Sigmoid colon (tissue), 4 donors: ENCODE measurements around the gene CDCA7L.

Experiments
- POLR2A ChIP-seq, 2 donors: fragments of 450-650 bp; IDR thresholded peaks; one replicate each; pipeline ENCODE4 v1.6.1; 2016; ENCODE audit warnings: antibody characterized with exemption in 2 of 2, mild to moderate bottlenecking in 2 of 2, moderate library complexity in 2 of 2
- POLR2AphosphoS5 ChIP-seq, 4 donors: sonication (generic); formaldehyde crosslinking; IDR thresholded peaks; one replicate each; pipeline ENCODE4 v1.6.1; 2017; ENCODE audit warnings: antibody characterized with exemption in 4 of 4
- TF ChIP-seq, protein P1 (sequence below), 4 experiments: fragments of 450-650 bp in 3 of 4; fragments of 200-600 bp in 1 of 4; IDR thresholded peaks; one replicate each; pipeline ENCODE4 v1.5.1; 2016 to 2019; ENCODE audit warnings: antibody characterized with exemption in 4 of 4, mild to moderate bottlenecking in 3 of 4, moderate library complexity in 2 of 4

DNA sequence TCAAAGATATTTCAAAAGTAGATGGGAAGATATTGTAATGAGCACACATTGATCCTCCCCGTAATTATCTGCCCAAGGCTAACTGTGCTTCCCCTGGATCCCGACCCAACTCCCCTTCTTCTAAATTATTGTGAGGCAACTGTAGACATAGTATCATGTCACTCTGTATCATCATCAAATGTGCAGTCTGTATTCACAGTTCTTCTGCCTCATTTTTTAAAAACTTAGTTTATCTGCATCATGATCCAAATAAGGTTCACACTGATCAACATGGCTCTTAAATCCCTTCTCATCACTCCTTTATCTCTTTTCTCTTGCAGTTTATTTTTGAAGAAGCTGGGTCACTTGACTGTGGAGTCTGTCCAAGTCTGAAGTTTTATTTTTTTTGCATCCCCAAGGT, 27.5 kb downstream of the CDCA7L start:
- no peak for TF ChIP-seq POLR2A (IDR thresholded peaks at IDR 0.05)
- TF ChIP-seq, protein P1, sequence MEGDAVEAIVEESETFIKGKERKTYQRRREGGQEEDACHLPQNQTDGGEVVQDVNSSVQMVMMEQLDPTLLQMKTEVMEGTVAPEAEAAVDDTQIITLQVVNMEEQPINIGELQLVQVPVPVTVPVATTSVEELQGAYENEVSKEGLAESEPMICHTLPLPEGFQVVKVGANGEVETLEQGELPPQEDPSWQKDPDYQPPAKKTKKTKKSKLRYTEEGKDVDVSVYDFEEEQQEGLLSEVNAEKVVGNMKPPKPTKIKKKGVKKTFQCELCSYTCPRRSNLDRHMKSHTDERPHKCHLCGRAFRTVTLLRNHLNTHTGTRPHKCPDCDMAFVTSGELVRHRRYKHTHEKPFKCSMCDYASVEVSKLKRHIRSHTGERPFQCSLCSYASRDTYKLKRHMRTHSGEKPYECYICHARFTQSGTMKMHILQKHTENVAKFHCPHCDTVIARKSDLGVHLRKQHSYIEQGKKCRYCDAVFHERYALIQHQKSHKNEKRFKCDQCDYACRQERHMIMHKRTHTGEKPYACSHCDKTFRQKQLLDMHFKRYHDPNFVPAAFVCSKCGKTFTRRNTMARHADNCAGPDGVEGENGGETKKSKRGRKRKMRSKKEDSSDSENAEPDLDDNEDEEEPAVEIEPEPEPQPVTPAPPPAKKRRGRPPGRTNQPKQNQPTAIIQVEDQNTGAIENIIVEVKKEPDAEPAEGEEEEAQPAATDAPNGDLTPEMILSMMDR (IDR thresholded peaks at IDR 0.05) = no peak
- TF ChIP-seq POLR2AphosphoS5 (IDR thresholded peaks at IDR 0.05) = no peak
